Esophagus squamous epithelium (tissue), 4 donors: ENCODE data around the gene COL23A1.

Experiments used
- POLR2A ChIP-seq, 4 donors: fragments of 450-650 bp; IDR thresholded peaks; one replicate each; pipeline ENCODE4 v1.6.1; 2017; ENCODE audit warnings: antibody characterized with exemption in 4 of 4, mild to moderate bottlenecking in 4 of 4, moderate library complexity in 3 of 4
- TF ChIP-seq, protein P1 (sequence below), 6 experiments: fragments of 450-650 bp in 4 of 6; fragments of 200-600 bp in 2 of 6; sonication (generic) in 2 of 6; IDR thresholded peaks; one replicate each; pipeline ENCODE4 v1.5.1; 2016 to 2019; ENCODE audit warnings: antibody characterized with exemption in 6 of 6, mild to moderate bottlenecking in 4 of 6, moderate library complexity in 4 of 6

DNA sequence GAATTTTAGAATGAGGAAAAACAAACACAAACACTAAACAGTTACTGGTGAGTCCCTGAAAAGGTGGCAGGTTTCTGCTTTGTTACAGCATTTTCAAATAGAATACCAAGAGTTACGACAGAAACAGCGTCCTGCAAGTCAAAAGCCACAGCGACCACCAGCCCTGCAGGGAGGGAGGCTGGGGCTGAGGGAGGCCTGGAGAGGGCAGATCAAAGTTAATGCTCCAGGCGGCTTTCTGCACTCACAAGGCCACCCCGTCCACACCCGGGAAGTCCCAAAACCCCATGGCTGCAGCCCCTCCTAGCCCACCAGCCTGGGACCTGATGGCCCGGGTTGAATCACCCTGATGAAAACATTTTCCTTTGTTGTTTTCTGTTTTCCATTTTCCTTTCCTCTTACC, 29.3 kb downstream of the COL23A1 start:
- TF ChIP-seq, protein P1, sequence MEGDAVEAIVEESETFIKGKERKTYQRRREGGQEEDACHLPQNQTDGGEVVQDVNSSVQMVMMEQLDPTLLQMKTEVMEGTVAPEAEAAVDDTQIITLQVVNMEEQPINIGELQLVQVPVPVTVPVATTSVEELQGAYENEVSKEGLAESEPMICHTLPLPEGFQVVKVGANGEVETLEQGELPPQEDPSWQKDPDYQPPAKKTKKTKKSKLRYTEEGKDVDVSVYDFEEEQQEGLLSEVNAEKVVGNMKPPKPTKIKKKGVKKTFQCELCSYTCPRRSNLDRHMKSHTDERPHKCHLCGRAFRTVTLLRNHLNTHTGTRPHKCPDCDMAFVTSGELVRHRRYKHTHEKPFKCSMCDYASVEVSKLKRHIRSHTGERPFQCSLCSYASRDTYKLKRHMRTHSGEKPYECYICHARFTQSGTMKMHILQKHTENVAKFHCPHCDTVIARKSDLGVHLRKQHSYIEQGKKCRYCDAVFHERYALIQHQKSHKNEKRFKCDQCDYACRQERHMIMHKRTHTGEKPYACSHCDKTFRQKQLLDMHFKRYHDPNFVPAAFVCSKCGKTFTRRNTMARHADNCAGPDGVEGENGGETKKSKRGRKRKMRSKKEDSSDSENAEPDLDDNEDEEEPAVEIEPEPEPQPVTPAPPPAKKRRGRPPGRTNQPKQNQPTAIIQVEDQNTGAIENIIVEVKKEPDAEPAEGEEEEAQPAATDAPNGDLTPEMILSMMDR (IDR thresholded peaks at IDR 0.05), result no peak
- TF ChIP-seq POLR2A (IDR thresholded peaks at IDR 0.05), result no peak
